ENCODE data around the gene NUDT16L1.

- TF ChIP-seq CTCF (IDR thresholded peaks at IDR 0.05 in 2 of 3, conservative IDR thresholded peaks at IDR 0.05 in 1 of 3; ENCODE audit: insufficient read depth in 2 of 3, low read depth in 1 of 3, low read length in 3 of 3) (no peak), HDGF (IDR thresholded peaks at IDR 0.05) (no peak), HDAC1 (IDR thresholded peaks at IDR 0.05) (no peak), ZBTB8A (IDR thresholded peaks at IDR 0.05; ENCODE audit: partially characterized antibody) (no peak), SMARCC2 (IDR thresholded peaks at IDR 0.05; ENCODE audit: low read depth) (no peak), ARID3B (CRISPR knock-in tag; IDR thresholded peaks at IDR 0.05; ENCODE audit: borderline replicate concordance) (no peak), EHMT2 (IDR thresholded peaks at IDR 0.05) (no peak), DPF2 (IDR thresholded peaks at IDR 0.05) (no peak)
These were observed 684 bp upstream of the NUDT16L1 start for GRCh38 chr16:4692460-4693295.
